ENCODE data around the gene CYP51A1.

Gene CYP51A1

DNA sequence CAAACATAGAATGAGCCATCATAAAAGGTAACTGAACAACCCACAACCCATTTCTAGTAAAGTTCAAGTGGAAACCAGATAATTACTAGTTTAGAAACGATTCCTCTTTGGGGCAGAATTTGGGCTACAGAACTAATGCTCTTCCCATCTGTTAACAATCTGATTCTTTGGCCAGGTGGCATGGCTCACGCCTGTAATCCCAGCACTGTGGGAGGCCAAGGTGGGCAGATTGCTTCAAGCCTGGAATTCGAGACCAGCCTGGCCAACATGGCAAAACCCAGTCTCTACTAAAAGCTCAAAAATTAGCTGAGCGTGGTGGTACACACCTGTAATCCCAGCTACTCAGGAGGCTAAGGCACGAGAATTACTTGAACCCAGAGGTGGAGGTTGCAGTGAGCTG lies 18.5 kb downstream of the CYP51A1 start:
- H3K27ac ChIP-seq = peak overlapping the region; percentile 8; the same call in 1 of the 2 replicates
- no peak for TF ChIP-seq ZFX (IDR thresholded peaks at IDR 0.05; ENCODE audit: borderline replicate concordance)
- TF ChIP-seq, protein P1, sequence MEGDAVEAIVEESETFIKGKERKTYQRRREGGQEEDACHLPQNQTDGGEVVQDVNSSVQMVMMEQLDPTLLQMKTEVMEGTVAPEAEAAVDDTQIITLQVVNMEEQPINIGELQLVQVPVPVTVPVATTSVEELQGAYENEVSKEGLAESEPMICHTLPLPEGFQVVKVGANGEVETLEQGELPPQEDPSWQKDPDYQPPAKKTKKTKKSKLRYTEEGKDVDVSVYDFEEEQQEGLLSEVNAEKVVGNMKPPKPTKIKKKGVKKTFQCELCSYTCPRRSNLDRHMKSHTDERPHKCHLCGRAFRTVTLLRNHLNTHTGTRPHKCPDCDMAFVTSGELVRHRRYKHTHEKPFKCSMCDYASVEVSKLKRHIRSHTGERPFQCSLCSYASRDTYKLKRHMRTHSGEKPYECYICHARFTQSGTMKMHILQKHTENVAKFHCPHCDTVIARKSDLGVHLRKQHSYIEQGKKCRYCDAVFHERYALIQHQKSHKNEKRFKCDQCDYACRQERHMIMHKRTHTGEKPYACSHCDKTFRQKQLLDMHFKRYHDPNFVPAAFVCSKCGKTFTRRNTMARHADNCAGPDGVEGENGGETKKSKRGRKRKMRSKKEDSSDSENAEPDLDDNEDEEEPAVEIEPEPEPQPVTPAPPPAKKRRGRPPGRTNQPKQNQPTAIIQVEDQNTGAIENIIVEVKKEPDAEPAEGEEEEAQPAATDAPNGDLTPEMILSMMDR (IDR thresholded peaks at IDR 0.05) = no peak

DNA sequence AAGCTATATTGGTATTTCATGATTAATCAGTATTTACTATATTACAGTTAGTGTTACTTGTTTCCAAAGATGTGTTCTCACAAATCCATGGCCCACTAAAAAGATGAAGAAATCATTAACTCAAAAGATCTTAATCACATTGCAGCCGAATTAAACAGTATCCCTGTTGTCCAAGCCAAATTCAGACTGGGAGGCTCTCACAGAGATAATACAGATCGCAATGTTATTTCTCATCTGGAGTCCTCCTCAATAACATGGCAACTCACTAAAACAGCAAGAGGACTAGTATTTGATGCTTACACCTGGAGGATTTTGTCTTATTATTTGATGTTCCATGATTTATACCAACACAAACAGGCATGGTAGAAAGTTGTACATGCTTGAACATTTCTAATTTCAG lies 23.4 kb downstream of the CYP51A1 start:
- H3K27ac ChIP-seq = peak overlapping the region; percentile 40
- TF ChIP-seq ZFX (IDR thresholded peaks at IDR 0.05; ENCODE audit: borderline replicate concordance) = no peak
- TF ChIP-seq, protein P1 (IDR thresholded peaks at IDR 0.05) = no peak

DNA sequence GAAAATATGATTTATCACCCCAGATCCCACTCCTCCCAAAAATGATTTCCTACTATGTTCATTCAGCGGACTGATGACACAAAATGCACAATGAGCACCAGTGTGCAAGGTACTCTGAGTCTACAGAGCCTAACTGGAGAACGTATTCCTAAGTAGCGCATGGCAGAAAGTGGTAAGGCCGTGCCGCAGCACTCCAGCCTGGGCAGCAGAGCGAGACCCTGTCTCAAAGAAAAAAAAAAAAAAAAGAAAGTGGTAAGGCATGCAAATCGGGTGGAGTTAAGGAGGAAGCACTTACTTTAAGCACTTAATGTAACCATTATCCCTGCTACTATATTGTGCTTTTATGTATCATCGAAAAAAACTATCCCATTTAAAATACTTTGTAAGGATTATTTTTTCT lies 25.5 kb downstream of the CYP51A1 start:
- H3K27ac ChIP-seq = peak overlapping the region; percentile 40
- TF ChIP-seq ZFX (IDR thresholded peaks at IDR 0.05; ENCODE audit: borderline replicate concordance) = no peak
- TF ChIP-seq, protein P1 (IDR thresholded peaks at IDR 0.05) = no peak

DNA sequence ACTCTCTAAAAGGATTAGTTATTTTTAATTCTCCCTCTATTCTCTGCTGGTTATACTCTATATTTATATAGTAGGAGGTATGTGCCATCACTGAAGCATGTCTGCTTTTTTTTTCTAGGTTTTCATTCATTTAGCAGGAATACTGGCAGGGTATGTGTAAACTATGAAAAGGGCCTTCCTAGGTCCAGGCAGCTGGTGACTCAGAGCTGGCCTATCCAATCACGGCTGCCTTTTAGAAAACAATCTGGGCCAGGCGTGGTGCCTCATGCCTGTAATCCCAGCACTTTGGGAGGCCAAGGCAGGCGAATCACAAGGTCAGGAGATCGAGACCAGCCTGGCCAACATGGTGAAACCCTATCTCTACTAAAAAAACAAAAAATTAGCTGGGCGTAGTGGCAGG lies 31.4 kb downstream of the CYP51A1 start:
- H3K27ac ChIP-seq = peak overlapping the region; percentile 21; the same call in 1 of the 2 replicates

DNA sequence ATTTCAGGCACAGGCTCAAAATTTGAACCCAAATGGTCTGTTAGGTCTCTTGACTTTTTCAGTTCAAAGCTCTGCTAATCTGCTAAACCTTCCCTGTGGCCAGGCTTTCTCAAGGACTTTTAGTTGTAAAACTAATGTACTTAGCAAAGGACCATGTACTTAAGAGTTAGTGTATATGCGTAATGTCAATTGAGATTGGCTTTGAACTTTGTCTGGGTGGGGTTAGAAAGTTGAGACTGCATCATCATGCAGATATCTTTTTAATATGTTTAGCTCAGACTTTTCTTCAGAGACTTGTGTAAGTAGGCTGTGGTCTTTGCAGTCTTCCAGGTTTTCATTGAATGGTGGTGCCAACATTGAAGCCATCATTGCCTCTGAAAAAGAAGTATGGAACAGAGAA lies 33.7 kb downstream of the CYP51A1 start:
- TF ChIP-seq, protein P1 (IDR thresholded peaks at IDR 0.05) = no peak
- TF ChIP-seq ZFX (IDR thresholded peaks at IDR 0.05; ENCODE audit: borderline replicate concordance) = no peak
- peak overlapping the region; percentile 23; the same call in 1 of the 2 replicates for H3K27ac ChIP-seq

DNA sequence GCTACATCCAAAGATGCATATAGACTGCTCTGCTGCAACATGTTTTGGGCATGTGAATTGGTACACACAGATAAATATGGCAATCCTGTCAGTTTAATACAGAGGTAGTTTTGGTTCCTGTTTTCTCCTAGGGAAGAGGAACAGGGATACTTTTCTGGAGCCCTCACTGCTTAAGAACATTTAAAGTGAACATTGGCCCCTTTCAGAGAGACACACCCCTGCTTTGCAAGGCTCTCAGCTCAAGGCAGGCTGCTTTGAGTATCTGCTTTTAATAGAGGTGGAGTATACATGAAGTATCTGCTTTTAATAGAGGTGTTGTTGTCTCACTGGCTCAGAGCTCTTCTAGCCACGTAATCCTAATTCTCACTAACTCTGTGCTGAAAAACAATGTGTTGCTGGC lies 38.9 kb downstream of the CYP51A1 start:
- no peak for TF ChIP-seq ZFX (IDR thresholded peaks at IDR 0.05; ENCODE audit: borderline replicate concordance)
- TF ChIP-seq, protein P1 (IDR thresholded peaks at IDR 0.05) = no peak
- peak overlapping the region; percentile 22 for H3K27ac ChIP-seq

DNA sequence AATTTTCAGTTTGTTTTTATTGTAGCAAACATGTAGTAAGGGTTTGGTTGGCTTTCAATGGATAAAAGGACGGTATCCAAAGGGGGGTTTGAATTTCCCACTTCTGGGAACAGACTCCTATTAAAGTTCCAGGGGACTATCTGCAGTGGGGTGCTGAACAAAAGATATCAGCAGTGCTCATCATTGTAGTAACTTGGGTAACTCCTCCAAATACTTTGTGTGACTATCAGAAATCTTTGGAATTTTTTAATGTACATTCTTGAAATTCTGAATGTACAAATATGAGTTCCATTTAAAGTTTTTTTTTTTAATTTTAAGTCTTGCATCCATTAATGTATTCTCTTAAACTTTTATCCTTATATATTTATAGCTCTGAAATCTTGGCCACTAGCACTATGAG lies 42.1 kb downstream of the CYP51A1 start:
- no peak for TF ChIP-seq ZFX (IDR thresholded peaks at IDR 0.05; ENCODE audit: borderline replicate concordance)
- TF ChIP-seq, protein P1 (IDR thresholded peaks at IDR 0.05) = no peak
- H3K27ac ChIP-seq = peak overlapping the region; percentile 25; the same call in 1 of the 2 replicates

DNA sequence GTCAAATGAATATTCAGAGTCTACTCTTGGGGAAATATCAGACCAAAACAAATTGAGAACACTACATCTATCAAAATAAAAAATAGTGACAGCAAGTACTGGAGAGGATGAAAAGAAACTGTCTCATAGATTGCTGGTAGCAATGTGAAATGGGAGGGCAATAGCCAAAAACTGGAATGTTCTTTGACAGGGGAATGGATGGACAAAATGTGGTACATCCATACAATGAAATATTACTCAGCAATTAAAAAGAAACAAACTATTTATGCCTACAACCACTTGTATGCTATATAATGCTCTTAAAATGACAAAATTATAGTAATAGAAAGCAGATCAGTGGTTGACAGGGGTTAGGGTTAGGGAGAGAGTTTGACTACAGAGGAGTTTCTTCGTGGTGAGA lies 46.0 kb downstream of the CYP51A1 start:
- TF ChIP-seq, protein P1 (IDR thresholded peaks at IDR 0.05) = no peak
- TF ChIP-seq ZFX (IDR thresholded peaks at IDR 0.05; ENCODE audit: borderline replicate concordance) = no peak
- peak overlapping the region; percentile 25 for H3K27ac ChIP-seq

DNA sequence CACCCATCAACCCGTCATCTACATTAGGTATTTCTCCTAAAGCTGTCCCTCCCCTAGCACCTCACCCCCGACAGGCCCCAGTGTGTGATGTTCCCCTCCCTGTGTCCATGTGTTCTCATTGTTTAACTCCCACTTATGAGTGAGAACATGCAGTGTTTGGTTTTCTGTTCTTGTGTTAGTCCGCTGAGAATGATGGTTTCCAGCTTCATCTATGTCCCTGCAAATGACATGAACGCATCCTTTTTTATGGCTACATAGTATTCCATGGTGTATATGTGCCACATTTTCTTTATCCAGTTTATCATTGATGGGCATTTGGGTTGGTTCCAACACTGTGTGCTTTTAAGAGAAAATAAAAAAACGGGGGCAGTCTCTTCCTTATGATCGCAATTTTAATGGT lies 50.4 kb downstream of the CYP51A1 start:
- H3K27ac ChIP-seq = peak overlapping the region; percentile 25; the same call in 1 of the 2 replicates
